T1000 (cell line): ENCODE results near the gene KRT34.
A peak's percentile ranks its signal among the peaks of the same experiment; 100 is the strongest.
"Not testable (repeated sequence)": the region's sequence is repeated elsewhere in the genome, so short reads cannot be mapped to it uniquely, and the experiment has no call there.

Experiments used
- DNase-seq: peaks from one replicate; lab custom pipeline; 2025; ENCODE audit warnings: mixed read lengths; lab: John Stamatoyannopoulos, UW

Gene KRT34

GRCh38 chr17:41381943-41382342 lies at the start of gene KRT34:
KRT34 (minus strand) TSS chr17:41382306; CDS start chr17:41382246, 60 bp downstream.
- not testable (repeated sequence) for DNase-seq

DNA sequence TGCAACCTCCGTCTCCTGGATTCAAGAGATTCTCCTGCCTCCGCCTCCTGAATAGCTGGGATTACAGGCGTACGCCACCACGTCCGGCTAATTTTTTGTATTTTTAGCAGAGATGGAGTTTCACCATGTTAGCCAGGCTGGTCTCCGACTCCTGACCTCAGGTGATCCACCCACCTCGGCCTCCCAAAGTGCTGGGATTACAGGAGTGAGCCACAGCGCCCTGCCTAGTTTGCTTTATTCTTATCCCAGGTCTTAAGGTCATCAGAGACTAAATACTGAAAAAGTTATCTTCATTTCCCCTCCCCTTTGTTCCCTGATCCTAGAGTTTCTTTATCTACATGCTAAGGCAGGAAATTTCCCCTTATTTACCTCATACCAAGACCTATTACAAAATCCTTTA lies 48.3 kb upstream of the KRT34 start:
- DNase-seq: not testable (repeated sequence)

DNA sequence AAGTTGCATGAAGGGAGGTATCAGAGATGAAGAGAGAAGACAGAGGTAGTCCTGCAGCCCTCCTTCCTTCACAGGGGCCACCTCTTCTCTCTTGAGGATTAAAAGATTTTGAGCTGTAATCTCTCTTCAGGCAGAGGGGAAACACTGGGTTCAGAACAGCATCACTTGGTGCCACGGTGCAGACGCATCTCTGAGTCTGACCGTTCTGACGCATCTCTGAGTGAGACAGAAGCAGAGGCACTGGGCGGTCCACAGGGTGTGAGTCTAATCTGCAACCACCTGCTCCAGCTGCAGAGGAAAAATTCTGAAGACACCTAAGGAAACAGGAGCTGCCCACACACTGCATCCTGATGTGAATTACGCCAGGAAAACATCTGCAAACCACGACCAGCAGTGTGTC lies 47.6 kb upstream of the KRT34 start:
- no peak for DNase-seq

- DNase-seq: peak; percentile 14
These were observed 46.6 kb upstream of the KRT34 start for GRCh38 chr17:41428591-41429291.

GRCh38 chr17:41424111-41424635 lies 42.1 kb upstream of the KRT34 start, which contains the start of gene KRT37:
KRT37 (minus strand) TSS chr17:41424585; CDS start chr17:41424523, 62 bp downstream.
- no peak for DNase-seq

- DNase-seq: not testable (repeated sequence)
These were observed 40.5 kb upstream of the KRT34 start for GRCh38 chr17:41422586-41422985.

- no peak for DNase-seq
These were observed 39.5 kb upstream of the KRT34 start for GRCh38 chr17:41421617-41422016.

- no peak for DNase-seq
These were observed 39.0 kb upstream of the KRT34 start for GRCh38 chr17:41421116-41421515.

- no peak for DNase-seq
These were observed 38.0 kb upstream of the KRT34 start for GRCh38 chr17:41420134-41420533.

DNA sequence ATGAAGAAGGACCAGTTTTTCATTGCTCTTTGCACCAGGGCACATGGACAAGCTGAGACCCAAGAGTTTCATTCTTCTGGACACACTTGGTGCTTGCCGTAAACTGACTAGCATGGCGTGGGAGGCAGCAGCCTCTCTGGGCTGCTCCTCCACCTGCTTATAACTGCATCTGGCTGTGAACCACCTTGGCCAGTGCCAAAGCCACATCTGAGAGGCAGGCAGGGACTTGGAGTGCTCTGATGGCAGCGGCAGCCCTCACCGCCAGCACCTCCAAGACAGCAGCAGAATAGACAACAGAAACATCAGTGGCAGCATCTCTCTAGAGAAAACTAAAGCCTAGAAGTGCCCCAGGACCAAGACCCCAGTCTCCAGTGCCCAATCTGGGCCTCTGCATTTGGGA lies 37.6 kb upstream of the KRT34 start:
- DNase-seq: no peak

GRCh38 chr17:41418116-41418860 lies 36.2 kb upstream of the KRT34 start:
- no peak for DNase-seq

- DNase-seq: no peak
These were observed 35.5 kb upstream of the KRT34 start for GRCh38 chr17:41417576-41418015.

- DNase-seq: no peak
These were observed 35.0 kb upstream of the KRT34 start for GRCh38 chr17:41417127-41417526.

DNA sequence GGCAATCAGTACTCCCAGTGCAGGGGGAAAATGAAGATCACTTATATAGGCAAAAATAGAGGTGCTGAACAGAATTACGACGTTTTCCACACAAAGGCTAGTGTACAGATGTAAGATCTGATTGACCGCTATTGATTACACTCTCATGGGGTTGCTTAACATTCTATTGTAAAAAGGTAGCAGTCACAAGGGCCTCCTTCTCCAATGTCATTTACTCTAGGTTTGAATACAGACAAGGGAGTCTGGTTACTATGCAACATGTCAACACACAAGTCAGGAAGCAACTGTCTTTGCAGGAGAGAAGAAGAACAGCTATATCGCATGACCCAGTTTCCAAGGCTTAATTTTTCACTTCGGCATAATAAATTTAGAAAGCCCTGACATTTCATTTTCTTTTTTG lies 34.4 kb upstream of the KRT34 start:
- DNase-seq: no peak

DNA sequence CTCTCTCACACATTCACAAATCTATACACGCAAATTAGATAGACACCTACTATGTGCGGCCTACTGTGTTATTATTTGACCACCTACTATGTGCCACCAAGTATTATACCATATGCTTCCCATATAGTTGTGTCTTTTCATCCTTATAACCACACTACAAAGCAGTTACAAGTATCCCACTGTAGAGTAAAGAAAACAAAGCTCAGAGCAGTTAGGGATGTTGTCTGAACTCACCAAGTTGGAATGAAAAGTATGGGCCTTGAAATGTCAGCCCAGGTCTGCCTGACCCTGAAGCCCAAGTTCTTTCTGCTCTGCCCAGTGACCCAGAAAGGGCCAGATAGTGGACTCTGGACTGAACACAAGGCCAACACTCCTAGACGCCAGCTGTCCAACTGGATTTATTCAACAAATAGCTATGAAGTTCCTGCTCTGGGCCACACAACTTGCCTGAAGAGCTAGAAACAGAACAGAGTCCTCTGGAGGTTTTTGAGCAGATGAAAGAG lies 33.8 kb upstream of the KRT34 start:
- no peak for DNase-seq

DNA sequence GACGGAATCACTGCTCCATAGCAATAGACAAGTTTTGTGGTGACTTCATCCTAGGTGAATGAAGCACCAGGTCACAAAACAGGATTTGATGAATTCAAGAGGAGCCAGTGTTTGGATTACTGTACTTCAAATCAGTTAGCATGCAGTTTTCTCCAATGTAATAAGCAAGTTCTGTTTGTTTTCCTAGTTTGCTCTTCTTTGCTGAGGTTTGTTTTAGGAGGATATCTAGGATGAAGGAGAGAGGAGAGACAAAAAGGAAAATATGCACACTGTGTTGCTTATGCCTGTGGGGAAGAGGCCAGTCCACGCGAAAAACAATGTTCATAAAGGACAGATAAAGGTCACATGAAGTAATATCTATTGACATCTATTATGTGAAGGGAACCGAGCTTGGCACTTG lies 33.3 kb upstream of the KRT34 start:
- no peak for DNase-seq

- no peak for DNase-seq
These were observed 31.9 kb upstream of the KRT34 start for GRCh38 chr17:41413982-41414381.

- DNase-seq: no peak
These were observed 31.3 kb upstream of the KRT34 start for GRCh38 chr17:41413353-41413957.

DNA sequence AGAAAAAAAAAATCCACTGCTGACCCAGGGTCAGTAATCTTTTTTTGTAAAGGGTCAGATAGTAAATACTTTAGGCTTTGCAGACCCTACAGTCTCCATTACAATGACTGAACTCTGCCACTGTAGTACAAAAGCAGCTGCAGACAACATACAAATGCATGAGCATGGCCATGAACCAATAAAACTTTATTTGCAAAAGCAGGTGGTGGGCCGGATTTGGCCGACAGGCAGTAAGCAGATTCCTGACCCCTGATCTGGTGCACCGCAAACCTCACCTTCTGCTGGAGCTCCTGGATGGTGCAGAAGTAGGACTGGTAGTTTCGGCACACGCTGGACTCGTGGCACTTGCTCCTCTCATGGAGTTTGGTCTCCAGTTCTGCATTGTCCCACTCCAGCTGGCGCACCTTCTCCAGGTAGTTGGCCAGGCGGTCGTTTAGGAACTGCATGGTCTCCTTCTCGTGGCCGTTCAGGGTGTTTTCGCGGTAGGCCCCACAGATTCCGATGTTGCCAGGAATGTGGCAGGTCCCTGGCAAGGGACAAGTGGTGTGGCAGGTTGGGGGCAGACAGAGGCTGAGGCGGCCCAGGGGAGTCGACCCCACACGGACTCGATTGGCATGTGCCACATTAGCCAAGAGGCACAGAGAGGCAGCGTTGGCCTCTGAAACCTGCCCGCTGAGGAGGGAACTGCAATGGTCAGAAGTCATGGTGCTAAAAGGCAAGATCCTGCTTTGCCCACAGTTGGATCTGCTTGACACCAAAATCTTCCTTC lies 29.1 kb upstream of the KRT34 start:
- DNase-seq: no peak

GRCh38 chr17:41407226-41407625 lies 25.1 kb upstream of the KRT34 start:
- no peak for DNase-seq

DNA sequence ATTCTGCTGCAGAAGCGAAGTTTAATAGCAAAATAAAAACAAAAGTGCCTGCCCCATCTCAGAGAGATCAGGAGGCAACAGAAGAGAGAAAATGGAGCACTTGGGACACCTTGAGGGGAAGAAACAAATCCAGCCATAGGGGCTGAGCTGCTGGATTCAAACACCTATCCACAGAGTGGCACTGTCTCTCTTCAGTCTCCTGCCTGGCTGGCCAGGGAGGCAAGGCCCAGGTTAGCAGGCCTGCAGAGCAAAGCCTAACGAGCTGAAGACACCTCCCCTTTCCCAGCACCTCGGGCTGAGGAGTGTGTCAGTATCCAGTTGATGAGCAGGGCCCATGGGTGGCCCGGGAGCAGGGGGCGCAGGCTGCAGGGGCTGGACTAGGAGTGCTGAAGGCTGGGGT lies 24.1 kb upstream of the KRT34 start:
- DNase-seq: no peak
